NCI-H774 (cell line): ENCODE measurements around the gene TCF21.
A peak's percentile ranks its signal among the peaks of the same experiment; 100 is the strongest.

ENCODE experiments used
- DNase-seq: peaks from one replicate; lab custom pipeline; 2025; lab: John Stamatoyannopoulos, UW

TCF21 gene

DNA sequence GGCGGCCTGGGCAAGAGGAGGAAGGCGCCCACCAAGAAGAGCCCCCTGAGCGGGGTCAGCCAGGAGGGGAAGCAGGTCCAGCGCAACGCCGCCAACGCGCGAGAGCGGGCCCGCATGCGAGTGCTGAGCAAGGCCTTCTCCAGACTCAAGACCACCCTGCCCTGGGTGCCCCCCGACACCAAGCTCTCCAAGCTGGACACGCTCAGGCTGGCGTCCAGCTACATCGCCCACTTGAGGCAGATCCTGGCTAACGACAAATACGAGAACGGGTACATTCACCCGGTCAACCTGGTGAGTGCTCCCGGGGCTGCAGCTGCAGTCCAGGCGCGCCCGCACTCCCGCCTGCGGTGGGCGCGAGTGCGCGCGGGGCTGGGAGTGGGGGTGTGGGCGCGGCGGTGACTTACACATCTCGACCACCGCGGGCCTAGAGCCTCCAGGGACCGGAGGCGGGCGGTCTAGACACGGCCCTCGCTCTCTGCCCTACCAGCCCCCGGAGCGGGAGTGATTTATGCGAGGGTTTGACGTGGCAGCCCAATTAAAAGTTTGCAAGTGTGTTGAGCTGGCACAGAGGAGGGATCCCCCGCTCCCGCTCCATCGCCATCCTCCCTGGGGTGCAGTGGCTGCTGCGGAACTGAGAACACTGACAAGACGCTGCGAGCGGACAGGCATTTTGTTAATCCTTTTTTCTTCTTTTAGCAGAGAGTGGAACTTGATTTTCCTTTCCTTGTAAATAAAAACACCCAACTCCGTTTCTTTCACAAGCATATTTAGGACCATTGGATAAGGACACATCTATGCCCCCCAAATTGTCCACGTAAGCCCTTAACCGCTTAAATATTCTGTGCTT is 867 bp downstream of the TCF21 start:
- no peak for DNase-seq

GRCh38 chr6:133890711-133891148 is 1.8 kb downstream of the TCF21 start:
- DNase-seq: no peak

- DNase-seq: peak; percentile 18
Measured at GRCh38 chr6:133891149-133891926, 2.4 kb downstream of the TCF21 start.

DNA sequence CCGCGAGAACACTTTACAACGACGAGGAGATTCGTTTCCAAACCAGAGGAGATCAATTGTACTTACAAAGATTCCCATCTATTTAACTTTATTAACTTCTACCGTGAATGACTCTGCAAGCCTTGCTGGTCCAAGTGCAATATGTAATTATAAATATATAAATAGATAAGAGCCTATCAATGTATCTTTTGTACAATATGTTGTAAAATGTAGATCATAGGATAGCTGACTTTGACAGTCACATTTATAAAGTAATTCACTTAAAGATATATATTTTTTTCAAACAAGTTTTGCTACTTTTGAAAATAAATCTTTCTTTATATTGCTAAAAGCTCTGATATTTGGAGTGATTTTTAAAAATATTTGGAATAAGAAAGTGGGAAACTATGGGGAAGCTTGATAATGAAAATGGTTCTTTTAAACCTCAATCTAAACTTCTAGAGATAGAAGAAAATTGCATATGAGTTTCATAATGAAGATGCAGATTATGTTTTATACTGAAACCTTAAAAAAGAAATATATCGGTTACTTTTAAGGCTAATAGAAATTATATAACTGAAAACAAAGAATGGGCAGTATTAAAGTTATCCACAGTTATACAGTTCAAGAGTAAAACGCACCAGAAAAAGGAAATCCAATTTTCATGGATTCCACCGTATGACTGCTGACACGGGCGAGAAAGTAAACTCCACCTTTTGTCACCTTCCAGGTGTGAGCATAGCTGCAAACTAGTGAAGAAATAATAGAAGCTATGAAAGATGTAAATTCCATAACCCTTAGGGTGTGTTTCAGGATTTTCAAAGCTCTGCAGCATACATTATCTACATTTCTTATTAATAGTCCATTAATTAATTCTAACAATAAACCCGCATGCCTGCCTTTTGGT is 3.3 kb downstream of the TCF21 start:
- DNase-seq: no peak

DNA sequence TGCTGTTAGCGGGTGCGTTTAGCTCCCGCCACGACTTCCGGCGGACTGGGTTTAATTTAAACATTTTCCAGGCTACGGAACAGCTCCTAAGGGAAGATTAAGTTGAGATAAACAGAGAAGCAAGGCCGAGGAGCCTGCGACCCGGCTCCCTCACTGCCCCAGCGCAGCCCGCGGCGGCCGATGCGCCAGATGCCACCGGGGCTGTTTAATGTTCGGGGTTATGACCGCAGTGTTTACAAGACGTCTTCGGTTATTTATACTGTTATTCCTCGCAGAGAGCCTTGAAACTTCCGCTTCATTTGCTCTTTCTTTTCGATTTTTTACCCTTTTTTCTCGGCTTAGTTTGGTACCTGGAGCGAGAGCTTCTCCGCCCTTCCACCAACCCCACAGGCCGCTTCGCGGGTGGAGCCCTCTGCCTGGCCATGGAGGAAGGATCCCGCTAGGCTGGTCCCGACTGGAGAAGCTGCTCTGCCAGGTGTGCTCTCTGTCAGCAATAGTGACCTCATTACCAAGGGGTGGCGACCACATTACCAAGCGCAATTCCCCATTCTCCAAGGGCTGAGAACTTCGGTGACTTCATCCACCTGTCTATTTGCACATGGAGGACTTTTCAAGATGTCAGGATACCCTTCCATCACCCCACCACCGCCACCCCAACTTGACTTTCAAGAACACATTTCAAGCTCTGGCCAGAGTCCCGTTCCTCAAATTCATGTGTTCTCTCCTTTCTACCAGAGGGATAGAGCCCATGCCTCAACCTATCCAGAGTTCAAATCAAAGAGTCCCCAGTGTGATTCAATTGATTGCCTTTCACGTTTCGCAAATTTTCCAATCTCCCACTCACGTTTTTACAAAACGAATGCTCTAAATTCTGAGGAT is 4.1 kb downstream of the TCF21 start:
- DNase-seq: no peak

DNA sequence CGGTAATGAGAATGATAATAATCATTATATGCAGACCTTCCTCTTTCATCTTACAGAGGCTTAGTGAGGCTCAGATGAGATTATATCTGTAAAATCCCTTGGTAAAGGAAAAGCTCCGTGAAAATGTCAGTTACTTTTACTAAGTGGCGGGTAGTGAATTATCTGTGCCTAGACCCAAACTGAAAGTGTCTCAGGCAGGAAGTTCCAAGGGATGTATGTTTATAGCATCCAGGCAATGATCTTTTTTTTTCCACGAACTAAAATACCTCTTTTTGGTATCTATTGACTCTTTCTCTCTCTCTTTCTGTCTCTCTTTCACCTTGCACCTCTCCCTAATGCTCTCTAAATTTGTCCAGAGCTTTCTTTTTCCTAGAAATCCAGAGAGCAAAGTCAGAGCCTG is 5.0 kb downstream of the TCF21 start:
- no peak for DNase-seq

- no peak for DNase-seq
Measured at GRCh38 chr6:133894369-133894768, 5.5 kb downstream of the TCF21 start.

- DNase-seq: no peak
Measured at GRCh38 chr6:133894795-133895358, 6.0 kb downstream of the TCF21 start.

- no peak for DNase-seq
Measured at GRCh38 chr6:133895573-133896343, 6.8 kb downstream of the TCF21 start.

- DNase-seq: no peak
Measured at GRCh38 chr6:133896344-133896721, 7.4 kb downstream of the TCF21 start.

GRCh38 chr6:133898263-133898662 is 9.3 kb downstream of the TCF21 start:
- no peak for DNase-seq

GRCh38 chr6:133899556-133899955 is 10.6 kb downstream of the TCF21 start:
- DNase-seq: no peak

GRCh38 chr6:133903855-133904254 is 14.9 kb downstream of the TCF21 start:
- DNase-seq: no peak

- DNase-seq: no peak
Measured at GRCh38 chr6:133906050-133906449, 17.1 kb downstream of the TCF21 start.

DNA sequence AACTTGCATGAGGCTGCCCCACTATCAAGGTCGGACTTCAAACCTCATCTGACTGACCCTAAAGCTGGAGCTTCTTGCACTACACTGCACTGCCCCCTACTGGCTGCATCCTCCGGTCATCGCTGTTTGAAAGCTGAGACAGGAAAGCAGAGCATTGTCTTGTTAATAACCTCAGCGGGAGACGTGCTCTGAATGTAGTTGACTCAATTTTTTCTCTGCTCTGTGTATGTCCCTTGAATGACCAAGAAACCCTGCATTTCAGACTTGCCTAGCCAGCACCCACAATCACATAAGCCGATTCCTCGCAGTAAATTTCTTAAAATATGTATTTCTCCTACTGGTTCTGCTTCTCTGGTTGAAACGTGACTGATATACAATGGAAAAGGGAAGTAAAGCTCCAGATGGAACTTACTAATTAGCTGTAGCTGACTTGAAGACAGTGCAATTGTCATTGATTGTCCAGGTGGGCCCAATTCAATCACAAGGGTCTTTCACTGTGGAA is 27.8 kb downstream of the TCF21 start:
- DNase-seq: peak; percentile 92

DNA sequence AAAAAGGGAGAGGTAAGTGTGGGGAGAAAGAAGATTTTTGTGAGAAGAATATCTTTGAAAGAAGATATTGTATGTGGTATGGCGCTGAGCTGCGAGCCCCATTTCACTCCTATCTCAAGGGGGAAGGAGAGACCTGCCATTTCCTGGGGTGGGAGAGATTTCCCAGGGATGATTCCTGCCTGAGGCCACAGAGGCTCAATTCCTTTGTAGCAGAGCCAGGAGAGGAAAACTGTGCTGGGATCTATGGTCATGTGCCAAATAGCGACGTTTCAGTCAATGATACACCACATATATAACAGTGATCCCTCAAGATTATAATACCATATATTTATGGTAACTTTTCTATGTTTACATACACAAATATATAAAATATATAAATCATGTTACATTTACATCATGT is 28.9 kb downstream of the TCF21 start:
- DNase-seq: no peak

- DNase-seq: no peak
Measured at GRCh38 chr6:133918208-133918930, 29.5 kb downstream of the TCF21 start.

GRCh38 chr6:133919362-133919761 is 30.4 kb downstream of the TCF21 start:
- no peak for DNase-seq

- DNase-seq: peak; percentile 87
Measured at GRCh38 chr6:133921249-133921859, 32.4 kb downstream of the TCF21 start.
